ENCODE data around the gene PDE6C. TPM values are rescaled to one million over a fixed set of nuclear protein-coding genes. Genes with fewer than 3 reads are reported as not detected.

Gene PDE6C
- total RNA-seq, 2 experiments from 2014 or later, result not detected

- peaks cover 2% of the 10 kb centered on the region for H3K36me3 Mint-ChIP-seq (ENCODE audit: low read depth)
- no peak overlapping the region for H3K27ac Mint-ChIP-seq
- ChIA-PET CTCF (interaction anchor here (1.2 to 1.5 kb wide), 2 partner anchors 10 to 212 kb away, joined by 4 to 5 read pairs; no protein-coding TSS in a partner anchor), POLR2A (interaction anchor here (0.6 to 1.1 kb wide), 3 partner anchors 24 to 207 kb away, joined by 3 read pairs; no protein-coding TSS in a partner anchor)
- DNase-seq, result peak; percentile 12
- H3K9me3 Mint-ChIP-seq, result no peaks in the 10 kb centered on the region
- H3K27me3 Mint-ChIP-seq, result no peaks in the 10 kb centered on the region
- H3K4me1 Mint-ChIP-seq, result peaks cover 25% of the 10 kb centered on the region
- H3K4me3 Mint-ChIP-seq, result no peak overlapping the region
Measured at GRCh38 chr10:93703066-93703465, 90.7 kb downstream of the PDE6C start.

GRCh38 chr10:93703841-93704240 is 91.5 kb downstream of the PDE6C start:
- ChIA-PET CTCF (interaction anchor here (1.5 kb wide), 1 partner anchor 25 kb away, joined by 3 read pairs; no protein-coding TSS in a partner anchor), POLR2A (no interaction called here)
- no peak overlapping the region for H3K27ac Mint-ChIP-seq
- peaks cover 2% of the 10 kb centered on the region for H3K36me3 Mint-ChIP-seq (ENCODE audit: low read depth)
- H3K27me3 Mint-ChIP-seq, result no peaks in the 10 kb centered on the region
- no peak for DNase-seq
- peaks cover 25% of the 10 kb centered on the region for H3K4me1 Mint-ChIP-seq
- H3K4me3 Mint-ChIP-seq, result peak overlapping the region; percentile 53
- H3K9me3 Mint-ChIP-seq, result no peaks in the 10 kb centered on the region

GRCh38 chr10:93704451-93704850 is 92.1 kb downstream of the PDE6C start:
- POLR2A ChIA-PET, result no interaction called here
- H3K9me3 Mint-ChIP-seq, result no peaks in the 10 kb centered on the region
- DNase-seq, result no peak
- CTCF ChIA-PET, result interaction anchor here (0.6 to 1.5 kb wide), 2 partner anchors 25 to 41 kb away, joined by 3 to 5 read pairs; no protein-coding TSS in a partner anchor
- H3K4me1 Mint-ChIP-seq, result peaks cover 25% of the 10 kb centered on the region
- H3K4me3 Mint-ChIP-seq, result no peak overlapping the region
- H3K36me3 Mint-ChIP-seq (ENCODE audit: low read depth), result peaks cover 1% of the 10 kb centered on the region
- H3K27me3 Mint-ChIP-seq, result no peaks in the 10 kb centered on the region
- no peak overlapping the region for H3K27ac Mint-ChIP-seq

- DNase-seq, result no peak
- ChIA-PET CTCF (no interaction called here), POLR2A (no interaction called here)
- no peaks in the 10 kb centered on the region for H3K27me3 Mint-ChIP-seq
- no peak overlapping the region for H3K4me3 Mint-ChIP-seq
- no peaks in the 10 kb centered on the region for H3K36me3 Mint-ChIP-seq (ENCODE audit: low read depth)
- H3K4me1 Mint-ChIP-seq, result peaks cover 17% of the 10 kb centered on the region
- no peaks in the 10 kb centered on the region for H3K9me3 Mint-ChIP-seq
- H3K27ac Mint-ChIP-seq, result no peak overlapping the region
Measured at GRCh38 chr10:93707623-93708022, 95.3 kb downstream of the PDE6C start.

GRCh38 chr10:93710333-93710909 is 98.1 kb downstream of the PDE6C start:
- peaks cover 1% of the 10 kb centered on the region for H3K27me3 Mint-ChIP-seq
- no peak overlapping the region for H3K4me3 Mint-ChIP-seq
- POLR2A ChIA-PET, result no interaction called here
- DNase-seq, result no peak
- H3K27ac Mint-ChIP-seq, result no peak overlapping the region
- H3K36me3 Mint-ChIP-seq (ENCODE audit: low read depth), result no peaks in the 10 kb centered on the region
- CTCF ChIA-PET, result no interaction called here
- H3K4me1 Mint-ChIP-seq, result peaks cover 12% of the 10 kb centered on the region
- no peaks in the 10 kb centered on the region for H3K9me3 Mint-ChIP-seq

GRCh38 chr10:93711891-93712290 is 99.6 kb downstream of the PDE6C start:
- DNase-seq, result no peak
- Mint-ChIP-seq H3K27me3 (peaks cover 2% of the 10 kb centered on the region), H3K4me1 (peaks cover 12% of the 10 kb centered on the region), H3K4me3 (no peak overlapping the region), H3K36me3 (ENCODE audit: low read depth) (no peaks in the 10 kb centered on the region), H3K9me3 (no peaks in the 10 kb centered on the region), H3K27ac (no peak overlapping the region)
- CTCF ChIA-PET, result no interaction called here
- POLR2A ChIA-PET, result no interaction called here

- POLR2A ChIA-PET, result no interaction called here
Measured at GRCh38 chr10:93712593-93712992, 100.3 kb downstream of the PDE6C start.

GRCh38 chr10:93715345-93715744 is 103.0 kb downstream of the PDE6C start:
- no peak for DNase-seq
- POLR2A ChIA-PET, result no interaction called here

More at GRCh38 chr10:93712593-93712992, 100.3 kb downstream of the PDE6C start:
- H3K27ac Mint-ChIP-seq, result no peak overlapping the region
- H3K4me3 Mint-ChIP-seq, result no peak overlapping the region
- no peaks in the 10 kb centered on the region for H3K36me3 Mint-ChIP-seq (ENCODE audit: low read depth)
- H3K4me1 Mint-ChIP-seq, result peaks cover 5% of the 10 kb centered on the region
- no peaks in the 10 kb centered on the region for H3K9me3 Mint-ChIP-seq
- DNase-seq, result no peak
- CTCF ChIA-PET, result no interaction called here
- H3K27me3 Mint-ChIP-seq, result peaks cover 3% of the 10 kb centered on the region

More at GRCh38 chr10:93715345-93715744, 103.0 kb downstream of the PDE6C start:
- CTCF ChIA-PET, result interaction anchor here (0.6 to 1.0 kb wide), 2 partner anchors 27 to 154 kb away, joined by 3 to 4 read pairs; no protein-coding TSS in a partner anchor
- H3K9me3 Mint-ChIP-seq, result no peaks in the 10 kb centered on the region
- no peak overlapping the region for H3K27ac Mint-ChIP-seq
- H3K4me1 Mint-ChIP-seq, result no peaks in the 10 kb centered on the region
- H3K4me3 Mint-ChIP-seq, result no peak overlapping the region
- peaks cover 20% of the 10 kb centered on the region for H3K27me3 Mint-ChIP-seq
- H3K36me3 Mint-ChIP-seq (ENCODE audit: low read depth), result no peaks in the 10 kb centered on the region

Other genes with a start within 250 kb of the PDE6C start
- gene MYOF, start 130.2 kb upstream of the PDE6C start, total RNA-seq, result 1 to 10 TPM; 1.4 to 2.7 TPM
- gene CEP55, start 115.9 kb upstream of the PDE6C start, total RNA-seq, result 10 to 100 TPM; 77.5 to 92.3 TPM
- not detected for gene FFAR4, start 45.9 kb upstream of the PDE6C start, total RNA-seq
- not detected for gene RBP4, start 11.3 kb upstream of the PDE6C start, total RNA-seq
- 10 to 100 TPM; 13.7 TPM for gene FRA10AC1, start 90.1 kb downstream of the PDE6C start, total RNA-seq
- gene LGI1, start 145.4 kb downstream of the PDE6C start, total RNA-seq, result not detected